ENCODE results near the gene SH2B3.

SH2B3 gene

GRCh38 chr12:111429828-111430432, 24.2 kb downstream of the SH2B3 start:
- peak; percentile 81 for DNase-seq

GRCh38 chr12:111430433-111431353, 25.0 kb downstream of the SH2B3 start:
- peak; percentile 77 for DNase-seq

GRCh38 chr12:111431772-111432171, 26.0 kb downstream of the SH2B3 start:
- DNase-seq, result no peak

DNA sequence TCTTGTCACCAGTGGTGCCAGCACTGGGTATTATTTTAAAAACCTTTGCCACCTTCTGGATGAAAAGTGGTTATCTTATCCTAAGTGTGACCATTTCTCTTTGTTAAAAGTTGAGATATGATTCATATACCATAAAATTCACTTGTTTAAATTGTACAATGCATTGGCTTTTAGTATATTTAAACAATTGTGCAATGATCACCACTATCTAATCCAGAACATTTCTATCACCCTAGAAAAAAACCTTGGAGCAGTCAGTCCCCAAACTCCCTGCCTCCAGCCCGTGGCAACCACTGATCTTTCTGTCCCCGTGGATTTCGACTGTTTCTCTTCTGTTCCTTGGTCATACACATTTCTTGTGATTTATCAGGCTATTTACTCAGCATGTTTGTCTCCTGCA, 28.3 kb downstream of the SH2B3 start:
- no peak for DNase-seq

DNA sequence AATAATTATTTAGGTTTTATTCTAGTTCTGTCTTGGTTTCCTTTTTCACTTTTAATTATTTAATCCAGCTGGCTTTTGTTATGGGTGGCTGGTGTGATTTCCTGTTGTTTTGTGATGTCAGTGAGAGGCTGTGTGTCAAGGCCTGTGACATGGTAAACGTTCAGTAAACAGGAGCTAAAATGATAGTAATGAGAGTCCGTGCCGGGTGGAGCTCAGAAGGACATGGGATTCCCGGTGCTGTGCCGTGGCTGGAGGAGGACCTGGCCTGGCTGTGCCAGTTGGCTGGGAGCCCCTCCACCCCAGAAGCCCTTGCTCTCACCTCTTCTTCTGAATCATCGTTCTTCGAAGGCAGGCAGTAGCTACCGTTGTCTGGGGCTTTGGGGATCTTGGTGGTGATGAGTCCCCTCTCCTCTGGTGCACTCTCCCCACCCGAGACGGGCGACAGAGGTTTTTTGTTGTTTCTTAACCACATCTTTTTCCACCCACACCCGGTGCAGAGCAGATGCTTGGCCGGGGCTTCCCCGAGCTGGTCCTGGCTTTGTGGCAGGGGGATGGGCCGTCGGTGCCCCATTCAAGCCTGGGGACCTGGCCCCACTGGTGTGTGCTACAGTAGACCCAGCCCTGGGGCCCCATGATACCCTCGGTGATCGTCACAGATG, 29.1 kb downstream of the SH2B3 start:
- peak; percentile 88 for DNase-seq

- DNase-seq, result peak; percentile 62
Measured at GRCh38 chr12:111435661-111436201, 30.0 kb downstream of the SH2B3 start.

DNA sequence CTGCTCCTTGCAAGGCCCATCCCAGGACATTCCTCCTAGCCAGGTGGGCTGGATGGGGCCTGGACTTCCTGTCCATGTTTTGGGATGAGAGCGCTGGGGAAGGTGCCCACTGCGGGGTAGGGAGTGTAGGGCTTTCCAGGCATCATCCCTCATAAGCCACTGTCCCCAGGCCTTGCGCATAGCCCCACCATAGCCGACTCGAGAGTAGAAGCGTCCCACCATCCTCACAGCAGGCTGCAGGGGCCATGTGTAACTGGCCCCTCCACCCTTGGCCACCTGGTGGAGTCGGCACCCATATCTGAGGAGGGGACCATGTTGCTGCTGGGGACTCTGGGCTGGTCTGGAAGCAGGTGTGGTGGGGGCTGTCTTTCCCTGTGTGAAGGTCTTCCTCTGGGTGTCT, 30.5 kb downstream of the SH2B3 start:
- DNase-seq, result no peak

GRCh38 chr12:111436811-111437210, 31.1 kb downstream of the SH2B3 start:
- no peak for DNase-seq

- DNase-seq, result no peak
Measured at GRCh38 chr12:111437816-111438454, 32.2 kb downstream of the SH2B3 start.

- peak; percentile 81 for DNase-seq
Measured at GRCh38 chr12:111438481-111438880, 32.8 kb downstream of the SH2B3 start.

GRCh38 chr12:111439657-111440151, 34.0 kb downstream of the SH2B3 start:
- DNase-seq, result no peak

GRCh38 chr12:111440152-111440551, 34.4 kb downstream of the SH2B3 start:
- DNase-seq, result no peak

DNA sequence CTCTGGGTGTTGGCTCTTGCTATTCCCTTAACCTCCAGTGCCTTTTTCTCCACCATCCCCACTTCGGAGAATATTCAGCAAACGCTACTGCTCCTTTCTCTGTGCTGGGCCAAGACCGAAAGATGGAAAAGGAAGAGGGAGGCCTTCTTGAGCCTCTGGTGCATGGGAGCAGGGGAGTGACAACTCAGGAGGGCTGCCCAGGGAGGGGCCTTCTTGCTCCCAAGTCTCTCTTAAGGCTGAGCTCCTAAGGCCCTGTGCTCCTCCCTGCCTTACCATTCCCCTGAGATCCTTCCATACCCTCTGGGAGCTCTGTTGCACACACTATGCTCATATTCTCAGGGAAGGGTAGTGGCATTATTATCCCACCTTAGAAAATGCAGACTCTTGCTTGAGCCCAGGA, 34.9 kb downstream of the SH2B3 start:
- no peak for DNase-seq

DNA sequence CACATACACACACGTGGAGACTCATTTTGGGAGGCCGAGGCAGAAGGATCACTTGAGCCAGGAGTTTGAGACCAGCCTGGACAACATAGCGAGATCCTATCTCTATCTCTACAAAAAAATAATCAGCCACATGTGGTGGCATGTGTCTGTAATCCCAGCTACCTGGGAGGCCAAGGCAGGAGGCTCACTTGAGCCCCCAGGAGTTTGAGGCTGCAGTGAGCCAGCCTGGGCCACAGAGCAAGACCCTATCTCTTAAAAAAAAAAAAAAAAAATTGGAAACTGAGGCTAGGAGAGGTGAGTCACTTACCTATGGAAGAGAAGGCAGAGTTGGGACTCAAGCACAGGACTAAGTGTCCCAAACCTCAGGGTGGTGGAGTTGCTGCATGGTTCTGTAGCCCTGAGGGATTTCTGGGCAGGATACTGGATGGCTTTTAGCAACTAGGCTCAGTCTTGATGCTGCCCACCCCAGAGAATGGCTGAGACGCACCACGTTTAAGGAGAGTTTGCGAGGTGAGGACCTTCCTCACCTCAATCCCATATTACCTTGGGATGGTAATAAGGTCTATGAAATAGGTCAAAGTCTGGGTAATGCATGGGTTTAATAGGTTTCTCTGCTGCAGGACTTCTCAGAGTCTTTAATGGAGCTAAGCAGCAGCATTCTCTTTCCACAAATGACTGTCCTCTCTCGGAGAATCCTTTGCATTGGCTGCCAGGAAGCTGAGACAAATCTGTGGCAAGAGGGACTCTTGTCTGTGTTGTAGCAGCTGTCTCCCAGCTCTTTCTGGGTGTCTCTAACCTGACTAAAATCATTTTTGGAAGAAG, 35.6 kb downstream of the SH2B3 start:
- no peak for DNase-seq

- no peak for DNase-seq
Measured at GRCh38 chr12:111442301-111443045, 36.8 kb downstream of the SH2B3 start.

GRCh38 chr12:111443086-111443485, 37.4 kb downstream of the SH2B3 start:
- peak; percentile 50 for DNase-seq

DNA sequence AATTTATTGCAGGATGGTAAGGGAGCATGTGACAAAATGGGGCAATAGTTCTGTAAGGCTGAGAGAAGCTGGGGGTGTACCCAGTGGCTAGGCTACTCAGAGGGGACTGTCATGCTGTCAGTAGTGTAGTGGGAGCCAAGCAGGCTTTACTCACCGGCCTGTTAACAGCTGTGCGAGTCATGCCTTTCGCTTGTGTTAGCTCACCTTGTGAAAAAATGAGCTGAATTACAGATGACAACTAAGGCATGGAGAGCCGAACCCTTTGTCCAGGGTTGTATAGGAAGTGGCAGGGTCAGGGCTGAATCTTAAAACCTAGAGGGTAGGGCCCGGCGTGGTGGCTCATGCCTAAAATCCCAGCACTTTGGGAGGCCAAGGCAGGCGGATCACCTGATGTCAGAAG, 37.9 kb downstream of the SH2B3 start:
- peak; percentile 77 for DNase-seq

GRCh38 chr12:111444314-111444924, 38.7 kb downstream of the SH2B3 start:
- peak; percentile 65 for DNase-seq

- peak; percentile 88 for DNase-seq
Measured at GRCh38 chr12:111444925-111445725, 39.4 kb downstream of the SH2B3 start.

Data from activated CD8-positive, alpha-beta memory T cell treated with anti-CD3 and anti-CD28 coated beads, Interleukin-2, amount 50 U/mL, for 48 hours (primary cell).